Hematopoietic multipotent progenitor cell treated with erythropoietin and hydrocortisone succinate and interleukin-3 and kit ligand, for 8 days (in vitro differentiated cells): ENCODE measurements around the gene AFF1.
A peak's percentile ranks its signal among the peaks of the same experiment; 100 is the strongest.

Experiments used
- DNase-seq: peaks from one replicate; pipeline ENCODE4 v3.0.0-alpha.2; 2015

The AFF1 gene

GRCh38 chr4:87087015-87087414, 152.2 kb downstream of the AFF1 start:
- DNase-seq = no peak

GRCh38 chr4:87087420-87087819, 152.6 kb downstream of the AFF1 start:
- DNase-seq = no peak

GRCh38 chr4:87088186-87088585, 153.4 kb downstream of the AFF1 start:
- DNase-seq = no peak

- DNase-seq = no peak
Observed at GRCh38 chr4:87089368-87089767, 154.6 kb downstream of the AFF1 start.

- DNase-seq = no peak
Observed at GRCh38 chr4:87090305-87090704, 155.5 kb downstream of the AFF1 start.

- peak; percentile 93 for DNase-seq
Observed at GRCh38 chr4:87092389-87093141, 157.8 kb downstream of the AFF1 start.

GRCh38 chr4:87093443-87094123, 158.8 kb downstream of the AFF1 start:
- peak; percentile 80 for DNase-seq

GRCh38 chr4:87097075-87097474, 162.3 kb downstream of the AFF1 start:
- peak; percentile 42 for DNase-seq

GRCh38 chr4:87100168-87100567, 165.4 kb downstream of the AFF1 start:
- no peak for DNase-seq

- DNase-seq = no peak
Observed at GRCh38 chr4:87101543-87102199, 166.9 kb downstream of the AFF1 start.

GRCh38 chr4:87103086-87103485, 168.3 kb downstream of the AFF1 start:
- DNase-seq = no peak

GRCh38 chr4:87103691-87104187, 168.9 kb downstream of the AFF1 start:
- no peak for DNase-seq

- no peak for DNase-seq
Observed at GRCh38 chr4:87105101-87105845, 170.5 kb downstream of the AFF1 start.

GRCh38 chr4:87108142-87108546, 173.3 kb downstream of the AFF1 start:
- no peak for DNase-seq

GRCh38 chr4:87109121-87109520, 174.3 kb downstream of the AFF1 start:
- DNase-seq = no peak

- no peak for DNase-seq
Observed at GRCh38 chr4:87109945-87110344, 175.1 kb downstream of the AFF1 start.

GRCh38 chr4:87112063-87112462, 177.3 kb downstream of the AFF1 start:
- peak; percentile 79 for DNase-seq

GRCh38 chr4:87114245-87115062, 179.6 kb downstream of the AFF1 start:
- no peak for DNase-seq

- DNase-seq = no peak
Observed at GRCh38 chr4:87116231-87116630, 181.4 kb downstream of the AFF1 start.

- no peak for DNase-seq
Observed at GRCh38 chr4:87117051-87117731, 182.4 kb downstream of the AFF1 start.

GRCh38 chr4:87117732-87118075, 182.9 kb downstream of the AFF1 start:
- DNase-seq = no peak

- no peak for DNase-seq
Observed at GRCh38 chr4:87118421-87118820, 183.6 kb downstream of the AFF1 start.
